Loucy (cell line): ENCODE results near the gene SLC39A11.

Source experiments
- H2AFZ ChIP-seq: fragments of 200-600 bp; sonication (generic); 2 replicates; pipeline ENCODE4 v1.6.0; 2016; ENCODE audit warnings: antibody characterized with exemption, mild to moderate bottlenecking, low read length, moderate library complexity
- H3F3A ChIP-seq: fragments of 200-600 bp; 2 replicates; pipeline ENCODE4 v1.6.0; 2016; ENCODE audit warnings: antibody characterized with exemption, low read depth, mild to moderate bottlenecking
- H3K27me3 ChIP-seq: fragments of 200-600 bp; sonication (generic); 2 replicates; pipeline ENCODE4 v1.6.1; 2014; ENCODE audit warnings: low read length, mild to moderate bottlenecking; ENCODE audit not compliant: insufficient read depth, poor library complexity, severe bottlenecking
- H3K36me3 ChIP-seq: fragments of 200-600 bp; sonication (generic); 2 replicates; pipeline ENCODE4 v1.6.1; 2016; ENCODE audit warnings: low read length; ENCODE audit not compliant: insufficient read depth
- H3K4me1 ChIP-seq: fragments of 200-600 bp; sonication (generic); 2 replicates; pipeline ENCODE4 v1.5.1; 2014; ENCODE audit warnings: low read length, mild to moderate bottlenecking; ENCODE audit not compliant: insufficient read depth, poor library complexity, severe bottlenecking
- H3K4me2 ChIP-seq: fragments of 200-600 bp; sonication (generic); 2 replicates; pipeline ENCODE4 v1.6.0; 2014; ENCODE audit warnings: antibody characterized with exemption, low read length, low read depth, mild to moderate bottlenecking; ENCODE audit not compliant: poor library complexity, severe bottlenecking
- H3K4me3 ChIP-seq: fragments of 200-600 bp; sonication (generic); 2 replicates; pipeline ENCODE4 v1.5.1; 2014; ENCODE audit warnings: low read length, mild to moderate bottlenecking, mixed read lengths; ENCODE audit not compliant: poor library complexity, severe bottlenecking
- H3K79me2 ChIP-seq: fragments of 200-600 bp; sonication (generic); 2 replicates; pipeline ENCODE4 v1.6.1; 2014; ENCODE audit warnings: low read length; ENCODE audit not compliant: insufficient read depth
- H3K9ac ChIP-seq: fragments of 200-600 bp; sonication (generic); 2 replicates; pipeline ENCODE4 v1.6.0; 2014; ENCODE audit warnings: mild to moderate bottlenecking, low read depth, low read length, moderate library complexity; ENCODE audit not compliant: poor library complexity, severe bottlenecking
- H3K9me2 ChIP-seq: fragments of 200-600 bp; sonication (generic); replicated peaks from 2 replicates; pipeline ENCODE4 v1.6.1; 2016; ENCODE audit warnings: low read depth, low read length, mixed read lengths
- H3K9me3 ChIP-seq: fragments of 200-600 bp; sonication (generic); 2 replicates; pipeline ENCODE4 v1.6.1; 2014; ENCODE audit warnings: mild to moderate bottlenecking, antibody characterized with exemption, low read length, low read depth; ENCODE audit not compliant: insufficient read depth
- H4K20me1 ChIP-seq: fragments of 200-600 bp; sonication (generic); 2 replicates; pipeline ENCODE4 v1.6.0; 2014; ENCODE audit warnings: antibody characterized with exemption, low read length, mild to moderate bottlenecking; ENCODE audit not compliant: insufficient read depth, poor library complexity, severe bottlenecking
- EZH2phosphoT487 ChIP-seq: fragments of 200-600 bp; IDR thresholded peaks from 2 replicates; pipeline ENCODE4 v1.6.1; 2018; ENCODE audit warnings: antibody characterized with exemption, mild to moderate bottlenecking, moderate library complexity, borderline replicate concordance
- TF ChIP-seq, protein P1 (sequence below): fragments of 200-600 bp; sonication (generic); conservative IDR thresholded peaks from 2 replicates; pipeline ENCODE4 v1.5.1; 2014; ENCODE audit warnings: mild to moderate bottlenecking, antibody characterized with exemption, low read length

The SLC39A11 gene

DNA sequence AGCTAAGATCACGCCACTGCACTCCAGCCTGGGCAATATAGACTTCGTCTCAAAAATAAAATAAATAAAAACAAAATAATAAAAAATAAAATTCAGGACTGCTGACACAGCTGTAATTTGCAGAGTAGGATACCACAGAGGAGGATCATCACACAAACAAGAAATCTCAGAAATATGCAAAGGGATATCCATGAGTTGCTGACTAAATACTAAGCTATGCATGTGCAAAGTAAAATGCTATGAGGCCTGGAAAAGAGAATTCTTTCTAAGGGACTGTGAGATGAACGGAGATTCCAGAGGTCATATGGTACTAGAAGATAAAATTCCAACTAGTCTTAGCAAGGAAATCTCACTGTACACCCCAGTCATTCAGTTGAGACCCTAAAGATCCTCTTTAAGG is 74.8 kb downstream of the SLC39A11 start:
- Histone ChIP-seq H2AFZ (no peak overlapping the region), H3K79me2 (peaks cover 4% of the 10 kb centered on the region; the same call in 1 of the 2 replicates), H3K4me2 (no peak overlapping the region), H3K9ac (no peak overlapping the region), H3K4me3 (no peak overlapping the region), H4K20me1 (no peaks in the 10 kb centered on the region), H3K9me3 (peaks cover 11% of the 10 kb centered on the region), H3K36me3 (no peaks in the 10 kb centered on the region), H3F3A (no peaks in the 10 kb centered on the region), H3K4me1 (peaks cover 5% of the 10 kb centered on the region), H3K9me2 (no peaks in the 10 kb centered on the region), H3K27me3 (no peaks in the 10 kb centered on the region)
- no peak for TF ChIP-seq EZH2phosphoT487
- TF ChIP-seq, protein P1, sequence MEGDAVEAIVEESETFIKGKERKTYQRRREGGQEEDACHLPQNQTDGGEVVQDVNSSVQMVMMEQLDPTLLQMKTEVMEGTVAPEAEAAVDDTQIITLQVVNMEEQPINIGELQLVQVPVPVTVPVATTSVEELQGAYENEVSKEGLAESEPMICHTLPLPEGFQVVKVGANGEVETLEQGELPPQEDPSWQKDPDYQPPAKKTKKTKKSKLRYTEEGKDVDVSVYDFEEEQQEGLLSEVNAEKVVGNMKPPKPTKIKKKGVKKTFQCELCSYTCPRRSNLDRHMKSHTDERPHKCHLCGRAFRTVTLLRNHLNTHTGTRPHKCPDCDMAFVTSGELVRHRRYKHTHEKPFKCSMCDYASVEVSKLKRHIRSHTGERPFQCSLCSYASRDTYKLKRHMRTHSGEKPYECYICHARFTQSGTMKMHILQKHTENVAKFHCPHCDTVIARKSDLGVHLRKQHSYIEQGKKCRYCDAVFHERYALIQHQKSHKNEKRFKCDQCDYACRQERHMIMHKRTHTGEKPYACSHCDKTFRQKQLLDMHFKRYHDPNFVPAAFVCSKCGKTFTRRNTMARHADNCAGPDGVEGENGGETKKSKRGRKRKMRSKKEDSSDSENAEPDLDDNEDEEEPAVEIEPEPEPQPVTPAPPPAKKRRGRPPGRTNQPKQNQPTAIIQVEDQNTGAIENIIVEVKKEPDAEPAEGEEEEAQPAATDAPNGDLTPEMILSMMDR: no peak

DNA sequence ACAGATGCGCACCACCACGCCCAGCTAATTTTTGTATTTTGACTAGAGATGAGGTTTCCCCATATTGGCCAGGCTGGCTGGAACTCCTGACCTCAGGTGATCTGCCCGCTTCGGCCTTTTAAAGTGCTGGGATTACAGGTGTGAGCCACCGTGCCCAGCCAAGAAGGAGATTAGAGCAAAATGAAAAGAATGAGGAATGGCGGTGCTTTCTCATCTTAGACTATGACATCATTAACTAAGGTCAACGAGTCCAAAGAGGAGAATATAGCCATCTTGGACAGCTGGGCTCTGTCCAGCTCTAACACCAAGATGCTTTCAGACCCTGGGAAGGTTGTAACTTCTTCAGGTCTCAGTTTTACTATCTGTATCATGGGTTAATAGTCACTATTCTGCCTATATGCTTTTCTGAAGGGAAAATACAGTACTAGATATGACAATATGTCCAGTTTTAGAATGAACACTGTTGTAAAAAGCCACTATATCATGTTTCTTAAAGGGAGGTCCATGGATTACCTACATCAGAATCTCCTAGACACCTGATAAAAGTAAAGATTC is 76.7 kb downstream of the SLC39A11 start:
- H2AFZ ChIP-seq: no peak overlapping the region
- no peak overlapping the region for H3K4me2 ChIP-seq
- peaks cover 4% of the 10 kb centered on the region; the same call in 1 of the 2 replicates for H3K79me2 ChIP-seq
- 0 out of 2 replicates have a peak, but pooled peaks cover under 1% of the 10 kb centered on the region for H3F3A ChIP-seq
- H3K4me1 ChIP-seq: peaks cover 7% of the 10 kb centered on the region
- TF ChIP-seq EZH2phosphoT487: no peak
- TF ChIP-seq, protein P1: no peak
- no peak overlapping the region for H3K4me3 ChIP-seq
- no peaks in the 10 kb centered on the region for H3K36me3 ChIP-seq
- H4K20me1 ChIP-seq: no peaks in the 10 kb centered on the region
- H3K9me3 ChIP-seq: peaks cover 11% of the 10 kb centered on the region
- no peak overlapping the region for H3K9ac ChIP-seq
- no peaks in the 10 kb centered on the region for H3K9me2 ChIP-seq
- no peaks in the 10 kb centered on the region for H3K27me3 ChIP-seq

DNA sequence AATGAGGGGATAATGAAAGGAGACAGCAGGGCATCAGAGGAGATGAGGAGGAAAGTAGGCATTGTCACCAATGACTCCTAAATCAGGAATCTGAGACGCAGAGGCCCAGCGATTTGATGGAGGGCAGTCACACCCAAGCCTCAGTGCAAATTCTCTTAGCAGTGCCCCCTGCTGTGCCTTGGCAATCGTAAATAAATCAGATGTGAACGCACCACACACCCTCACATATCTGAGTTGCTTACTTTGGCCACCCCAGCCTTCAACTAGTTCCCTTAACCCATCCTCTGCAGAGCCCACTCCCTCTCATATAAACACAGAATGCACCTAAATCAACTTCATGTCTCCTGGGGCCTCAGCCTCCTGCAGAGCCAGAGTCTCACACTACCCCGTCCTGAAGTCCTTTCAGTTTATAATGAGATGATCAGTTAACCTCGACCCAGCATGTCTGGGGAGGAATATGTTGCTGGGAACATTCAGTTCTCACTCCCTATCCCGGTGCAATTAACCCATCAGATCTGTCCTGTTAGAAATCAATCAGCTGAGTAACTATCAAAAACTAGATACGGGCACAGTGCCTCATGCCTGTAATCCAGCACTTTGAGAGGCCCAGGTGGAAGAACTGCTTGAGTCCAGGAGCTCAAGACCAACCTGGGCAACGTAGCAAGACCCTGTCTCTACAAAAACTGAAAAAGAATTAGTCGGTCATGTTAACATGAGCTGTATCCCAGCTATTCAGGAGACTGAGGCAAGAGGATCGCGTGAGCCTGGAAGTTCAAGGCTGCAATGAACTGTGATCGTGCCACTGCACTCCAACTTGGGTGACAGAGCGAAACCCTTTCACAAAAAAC is 78.4 kb downstream of the SLC39A11 start:
- H3K9ac ChIP-seq: no peak overlapping the region
- H3K9me3 ChIP-seq: peaks cover 11% of the 10 kb centered on the region
- peaks cover 17% of the 10 kb centered on the region for H3K4me1 ChIP-seq
- no peaks in the 10 kb centered on the region for H3K27me3 ChIP-seq
- H3K4me3 ChIP-seq: no peak overlapping the region
- peaks cover 4% of the 10 kb centered on the region; the same call in 1 of the 2 replicates for H3K79me2 ChIP-seq
- TF ChIP-seq, protein P1: peak; percentile 32
- no peak for TF ChIP-seq EZH2phosphoT487
- peaks cover 6% of the 10 kb centered on the region; the same call in 1 of the 2 replicates for H3F3A ChIP-seq
- no peaks in the 10 kb centered on the region for H3K36me3 ChIP-seq
- no peaks in the 10 kb centered on the region for H3K9me2 ChIP-seq
- H4K20me1 ChIP-seq: no peaks in the 10 kb centered on the region
- H3K4me2 ChIP-seq: no peak overlapping the region
- H2AFZ ChIP-seq: no peak overlapping the region
